Neural cell (in vitro differentiated cells): ENCODE measurements around the gene SULT1A2.

Source experiments
- EP300 ChIP-seq: fragments of 450-650 bp; conservative IDR thresholded peaks from 2 replicates; pipeline ENCODE4 v1.6.1; 2014; ENCODE audit warnings: antibody characterized with exemption, mild to moderate bottlenecking, moderate library complexity; ENCODE audit not compliant: poor library complexity, severe bottlenecking
- MXI1 ChIP-seq: fragments of 450-650 bp; conservative IDR thresholded peaks from 2 replicates; pipeline ENCODE4 v1.6.1; 2014; ENCODE audit warnings: antibody characterized with exemption, mild to moderate bottlenecking; ENCODE audit not compliant: poor library complexity, severe bottlenecking
- POLR2AphosphoS5 ChIP-seq: IDR thresholded peaks from 2 replicates; pipeline ENCODE4 v1.6.1; 2012
- TAF1 ChIP-seq: IDR thresholded peaks from 2 replicates; pipeline ENCODE4 v1.6.1; 2012; ENCODE audit warnings: low read depth
- TF ChIP-seq, protein P1 (sequence below): fragments of 450-650 bp; IDR thresholded peaks from 2 replicates; pipeline ENCODE4 v1.5.1; 2014; ENCODE audit warnings: antibody characterized with exemption, mild to moderate bottlenecking, moderate library complexity; ENCODE audit not compliant: poor library complexity, severe bottlenecking

GRCh38 chr16:28597692-28598261 is 927 bp upstream of the SULT1A2 start:
- no peak for TF ChIP-seq TAF1
- no peak for TF ChIP-seq MXI1
- TF ChIP-seq, protein P1, sequence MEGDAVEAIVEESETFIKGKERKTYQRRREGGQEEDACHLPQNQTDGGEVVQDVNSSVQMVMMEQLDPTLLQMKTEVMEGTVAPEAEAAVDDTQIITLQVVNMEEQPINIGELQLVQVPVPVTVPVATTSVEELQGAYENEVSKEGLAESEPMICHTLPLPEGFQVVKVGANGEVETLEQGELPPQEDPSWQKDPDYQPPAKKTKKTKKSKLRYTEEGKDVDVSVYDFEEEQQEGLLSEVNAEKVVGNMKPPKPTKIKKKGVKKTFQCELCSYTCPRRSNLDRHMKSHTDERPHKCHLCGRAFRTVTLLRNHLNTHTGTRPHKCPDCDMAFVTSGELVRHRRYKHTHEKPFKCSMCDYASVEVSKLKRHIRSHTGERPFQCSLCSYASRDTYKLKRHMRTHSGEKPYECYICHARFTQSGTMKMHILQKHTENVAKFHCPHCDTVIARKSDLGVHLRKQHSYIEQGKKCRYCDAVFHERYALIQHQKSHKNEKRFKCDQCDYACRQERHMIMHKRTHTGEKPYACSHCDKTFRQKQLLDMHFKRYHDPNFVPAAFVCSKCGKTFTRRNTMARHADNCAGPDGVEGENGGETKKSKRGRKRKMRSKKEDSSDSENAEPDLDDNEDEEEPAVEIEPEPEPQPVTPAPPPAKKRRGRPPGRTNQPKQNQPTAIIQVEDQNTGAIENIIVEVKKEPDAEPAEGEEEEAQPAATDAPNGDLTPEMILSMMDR: no peak
- no peak for TF ChIP-seq POLR2AphosphoS5
- no peak for TF ChIP-seq EP300
